GM12878 (cell line): Measurements from ENCODE around the gene TRAPPC6A. TPM values are rescaled to one million over a fixed set of nuclear protein-coding genes. Genes with fewer than 3 reads are reported as not detected.

Source experiments
- ATF7 ChIP-seq: fragments of 450-650 bp; IDR thresholded peaks from 2 replicates; pipeline ENCODE4 v1.6.1; 2016; ENCODE audit warnings: low read depth, mild to moderate bottlenecking
- BACH1 ChIP-seq: fragments of 450-650 bp; IDR thresholded peaks from 2 replicates; pipeline ENCODE4 v1.6.1; 2017; ENCODE audit warnings: mild to moderate bottlenecking, borderline replicate concordance
- CEBPB ChIP-seq, 2 experiments: fragments of 150-350 bp in 1 of 2; IDR thresholded peaks; 2 replicates each; pipeline ENCODE4 v1.6.1; 2012 to 2014; ENCODE audit warnings: low read depth in 2 of 2, low read length in 2 of 2, borderline replicate concordance in 1 of 2, inconsistent platforms in 1 of 2
- ESRRA ChIP-seq: IDR thresholded peaks from 2 replicates; pipeline ENCODE4 v1.6.1; 2012; ENCODE audit warnings: mild to moderate bottlenecking, low read length, improper control_type of control experiment
- MYC ChIP-seq: IDR thresholded peaks from 2 replicates; pipeline ENCODE4 v1.6.1; 2011; ENCODE audit warnings: mild to moderate bottlenecking, low read length, moderate library complexity, inconsistent platforms; ENCODE audit not compliant: insufficient read depth, insufficient replicate concordance, insufficient read length, severe bottlenecking
- NBN ChIP-seq: fragments of 450-650 bp; IDR thresholded peaks from 2 replicates; pipeline ENCODE4 v1.6.1; 2016
- POU2F2 ChIP-seq: IDR thresholded peaks from 3 replicates; pipeline ENCODE4 v1.6.1; 2011; ENCODE audit warnings: low read depth, mild to moderate bottlenecking, low read length, borderline replicate concordance
- polyA plus RNA-seq, 11 experiments: library from polyadenylated mRNA; depleted of rRNA in 4 of 11; unstranded in 6 of 11; stranded (reverse) in 5 of 11; fragments of >200 nt; fragmentation: Nextera tagmentation in 4 of 11; fragmentation: Illumina TruSeq in 1 of 11; extraction: Ambion mirVana in 4 of 11; extraction: Trizol in 1 of 11; gene quantifications; 1 replicate in 1 of 11; 2 replicates in 10 of 11; pipeline versions ENCODE4 v1.2.1 to v1.2.3, GENCODE V29; 2011 to 2016; ENCODE audit warnings: inconsistent platforms in 2 of 11, missing spikeins in 2 of 11, low read depth in 1 of 11
- total RNA-seq, 4 experiments: library from RNA; depleted of rRNA in 3 of 4; stranded (reverse); fragments of >200 nt in 3 of 4; fragmentation: Illumina TruSeq in 1 of 4; extraction: Trizol in 1 of 4; gene quantifications; 2 replicates each; pipeline versions ENCODE4 v1.2.1 to v1.2.3, GENCODE V29; 2013 to 2021
- TF ChIP-seq, protein P1 (sequence below): fragments of 450-650 bp; IDR thresholded peaks from 2 replicates; pipeline ENCODE4 v1.6.1; 2016; ENCODE audit warnings: mild to moderate bottlenecking
- TF ChIP-seq, protein P2 (sequence below), 3 experiments: IDR thresholded peaks in 2 of 3; conservative IDR thresholded peaks in 1 of 3; 2 replicates each; pipeline ENCODE4 v1.5.1; 2011; ENCODE audit warnings: low read depth in 3 of 3, low read length in 3 of 3, mild to moderate bottlenecking in 3 of 3, control low read depth in 2 of 3, moderate library complexity in 2 of 3, inconsistent platforms in 1 of 3, mixed read lengths in 1 of 3; ENCODE audit not compliant: control insufficient read depth in 2 of 3, insufficient read depth in 1 of 3; ENCODE audit errors: extremely low read depth in 1 of 3
- TF ChIP-seq, protein P3 (sequence below): fragments of 450-650 bp; IDR thresholded peaks from 2 replicates; pipeline ENCODE4 v1.6.1; 2017; ENCODE audit warnings: mild to moderate bottlenecking, moderate library complexity
- TF ChIP-seq, protein P4 (sequence below): IDR thresholded peaks from 2 replicates; pipeline ENCODE4 v1.6.1; 2012; ENCODE audit warnings: low read depth, low read length, improper control_type of control experiment
- TF ChIP-seq, protein P5 (sequence below): fragments of 150-350 bp; IDR thresholded peaks from 2 replicates; pipeline ENCODE4 v1.6.1; 2014; ENCODE audit warnings: mild to moderate bottlenecking, low read depth, low read length
- TF ChIP-seq, protein P6 (sequence below): fragments of 150-350 bp; IDR thresholded peaks from 2 replicates; pipeline ENCODE4 v1.6.1; 2016; ENCODE audit warnings: low read depth, low read length

Gene TRAPPC6A
- total and polyA plus RNA-seq, 10 of the 15 experiments (the other 5 are each of a cell fraction or from before 2014, with no cell fraction given): 1.8 to 83.9 (median 35.8) TPM

DNA sequence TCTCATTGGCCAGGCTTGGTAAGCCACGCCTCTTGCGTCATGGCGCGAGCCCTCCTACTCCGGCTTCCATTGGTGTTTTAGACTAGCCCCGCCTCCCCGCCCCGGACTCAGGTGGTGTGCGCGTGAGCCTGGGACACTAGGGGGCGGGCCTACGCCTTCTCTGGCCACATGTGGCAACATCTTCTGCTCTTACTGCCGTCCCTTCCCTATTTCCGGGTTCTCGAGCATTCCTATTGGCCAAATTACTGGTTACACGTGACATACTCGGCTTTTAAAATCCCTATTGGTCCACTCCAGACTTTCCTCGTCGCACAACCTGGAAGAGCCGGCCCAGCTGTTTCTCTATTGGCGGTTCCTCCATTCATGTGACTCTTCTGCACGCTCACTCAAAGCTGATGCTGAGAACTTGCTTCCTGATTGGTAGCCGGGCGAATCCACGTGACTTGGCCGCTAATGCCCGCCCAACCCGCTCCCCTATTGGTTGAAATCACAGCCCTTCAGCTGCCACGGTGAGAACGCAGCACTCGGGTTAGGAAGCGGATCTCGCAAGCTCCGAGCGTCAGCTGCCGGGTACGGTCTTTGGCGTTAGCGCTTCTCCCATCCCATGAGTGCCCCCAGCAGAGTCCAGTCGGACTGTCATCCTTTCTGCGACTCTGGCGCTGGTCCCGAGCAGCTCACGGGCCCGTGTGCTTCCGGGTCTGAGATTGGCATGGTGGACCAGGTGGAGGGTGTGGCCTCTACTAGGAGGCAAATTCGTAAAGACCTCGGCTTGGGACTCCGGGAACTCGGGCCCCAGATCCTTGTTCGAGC is 430 bp upstream of the TRAPPC6A start, which contains the start of gene BLOC1S3 (continued):
- TF ChIP-seq, protein P1, sequence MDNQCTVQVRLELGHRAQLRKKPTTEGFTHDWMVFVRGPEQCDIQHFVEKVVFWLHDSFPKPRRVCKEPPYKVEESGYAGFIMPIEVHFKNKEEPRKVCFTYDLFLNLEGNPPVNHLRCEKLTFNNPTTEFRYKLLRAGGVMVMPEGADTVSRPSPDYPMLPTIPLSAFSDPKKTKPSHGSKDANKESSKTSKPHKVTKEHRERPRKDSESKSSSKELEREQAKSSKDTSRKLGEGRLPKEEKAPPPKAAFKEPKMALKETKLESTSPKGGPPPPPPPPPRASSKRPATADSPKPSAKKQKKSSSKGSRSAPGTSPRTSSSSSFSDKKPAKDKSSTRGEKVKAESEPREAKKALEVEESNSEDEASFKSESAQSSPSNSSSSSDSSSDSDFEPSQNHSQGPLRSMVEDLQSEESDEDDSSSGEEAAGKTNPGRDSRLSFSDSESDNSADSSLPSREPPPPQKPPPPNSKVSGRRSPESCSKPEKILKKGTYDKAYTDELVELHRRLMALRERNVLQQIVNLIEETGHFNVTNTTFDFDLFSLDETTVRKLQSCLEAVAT: 0 out of 2 replicates have a peak, but pooled peaks have one; percentile 27
- TF ChIP-seq, protein P2, sequence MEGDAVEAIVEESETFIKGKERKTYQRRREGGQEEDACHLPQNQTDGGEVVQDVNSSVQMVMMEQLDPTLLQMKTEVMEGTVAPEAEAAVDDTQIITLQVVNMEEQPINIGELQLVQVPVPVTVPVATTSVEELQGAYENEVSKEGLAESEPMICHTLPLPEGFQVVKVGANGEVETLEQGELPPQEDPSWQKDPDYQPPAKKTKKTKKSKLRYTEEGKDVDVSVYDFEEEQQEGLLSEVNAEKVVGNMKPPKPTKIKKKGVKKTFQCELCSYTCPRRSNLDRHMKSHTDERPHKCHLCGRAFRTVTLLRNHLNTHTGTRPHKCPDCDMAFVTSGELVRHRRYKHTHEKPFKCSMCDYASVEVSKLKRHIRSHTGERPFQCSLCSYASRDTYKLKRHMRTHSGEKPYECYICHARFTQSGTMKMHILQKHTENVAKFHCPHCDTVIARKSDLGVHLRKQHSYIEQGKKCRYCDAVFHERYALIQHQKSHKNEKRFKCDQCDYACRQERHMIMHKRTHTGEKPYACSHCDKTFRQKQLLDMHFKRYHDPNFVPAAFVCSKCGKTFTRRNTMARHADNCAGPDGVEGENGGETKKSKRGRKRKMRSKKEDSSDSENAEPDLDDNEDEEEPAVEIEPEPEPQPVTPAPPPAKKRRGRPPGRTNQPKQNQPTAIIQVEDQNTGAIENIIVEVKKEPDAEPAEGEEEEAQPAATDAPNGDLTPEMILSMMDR (IDR thresholded peaks at IDR 0.05 in 2 of 3, conservative IDR thresholded peaks at IDR 0.05 in 1 of 3; ENCODE audit: control insufficient read depth in 2 of 3, extremely low read depth in 1 of 3, insufficient read depth in 1 of 3, low read depth in 3 of 3, low read length in 3 of 3): peak; percentile 19 to 48 (median 37); a peak in 4 of 6 replicates
- TF ChIP-seq NBN (peak; percentile 52; the same call in 1 of the 2 replicates), BACH1 (no peak), CEBPB (IDR thresholded peaks at IDR 0.05; ENCODE audit: borderline replicate concordance in 1 of 2, low read depth in 2 of 2, low read length in 2 of 2) (peak in 1 of 2 experiments; percentile 90; a peak in 2 of 4 replicates), ESRRA (no peak), ATF7 (peak; percentile 72; the same call in 1 of the 2 replicates), POU2F2 (peak; percentile 79; the same call in 1 of the 3 replicates), MYC (peak; percentile 77)
- TF ChIP-seq, protein P3, sequence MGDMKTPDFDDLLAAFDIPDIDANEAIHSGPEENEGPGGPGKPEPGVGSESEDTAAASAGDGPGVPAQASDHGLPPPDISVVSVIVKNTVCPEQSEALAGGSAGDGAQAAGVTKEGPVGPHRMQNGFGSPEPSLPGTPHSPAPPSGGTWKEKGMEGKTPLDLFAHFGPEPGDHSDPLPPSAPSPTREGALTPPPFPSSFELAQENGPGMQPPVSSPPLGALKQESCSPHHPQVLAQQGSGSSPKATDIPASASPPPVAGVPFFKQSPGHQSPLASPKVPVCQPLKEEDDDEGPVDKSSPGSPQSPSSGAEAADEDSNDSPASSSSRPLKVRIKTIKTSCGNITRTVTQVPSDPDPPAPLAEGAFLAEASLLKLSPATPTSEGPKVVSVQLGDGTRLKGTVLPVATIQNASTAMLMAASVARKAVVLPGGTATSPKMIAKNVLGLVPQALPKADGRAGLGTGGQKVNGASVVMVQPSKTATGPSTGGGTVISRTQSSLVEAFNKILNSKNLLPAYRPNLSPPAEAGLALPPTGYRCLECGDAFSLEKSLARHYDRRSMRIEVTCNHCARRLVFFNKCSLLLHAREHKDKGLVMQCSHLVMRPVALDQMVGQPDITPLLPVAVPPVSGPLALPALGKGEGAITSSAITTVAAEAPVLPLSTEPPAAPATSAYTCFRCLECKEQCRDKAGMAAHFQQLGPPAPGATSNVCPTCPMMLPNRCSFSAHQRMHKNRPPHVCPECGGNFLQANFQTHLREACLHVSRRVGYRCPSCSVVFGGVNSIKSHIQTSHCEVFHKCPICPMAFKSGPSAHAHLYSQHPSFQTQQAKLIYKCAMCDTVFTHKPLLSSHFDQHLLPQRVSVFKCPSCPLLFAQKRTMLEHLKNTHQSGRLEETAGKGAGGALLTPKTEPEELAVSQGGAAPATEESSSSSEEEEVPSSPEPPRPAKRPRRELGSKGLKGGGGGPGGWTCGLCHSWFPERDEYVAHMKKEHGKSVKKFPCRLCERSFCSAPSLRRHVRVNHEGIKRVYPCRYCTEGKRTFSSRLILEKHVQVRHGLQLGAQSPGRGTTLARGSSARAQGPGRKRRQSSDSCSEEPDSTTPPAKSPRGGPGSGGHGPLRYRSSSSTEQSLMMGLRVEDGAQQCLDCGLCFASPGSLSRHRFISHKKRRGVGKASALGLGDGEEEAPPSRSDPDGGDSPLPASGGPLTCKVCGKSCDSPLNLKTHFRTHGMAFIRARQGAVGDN: no peak
- TF ChIP-seq, protein P4, sequence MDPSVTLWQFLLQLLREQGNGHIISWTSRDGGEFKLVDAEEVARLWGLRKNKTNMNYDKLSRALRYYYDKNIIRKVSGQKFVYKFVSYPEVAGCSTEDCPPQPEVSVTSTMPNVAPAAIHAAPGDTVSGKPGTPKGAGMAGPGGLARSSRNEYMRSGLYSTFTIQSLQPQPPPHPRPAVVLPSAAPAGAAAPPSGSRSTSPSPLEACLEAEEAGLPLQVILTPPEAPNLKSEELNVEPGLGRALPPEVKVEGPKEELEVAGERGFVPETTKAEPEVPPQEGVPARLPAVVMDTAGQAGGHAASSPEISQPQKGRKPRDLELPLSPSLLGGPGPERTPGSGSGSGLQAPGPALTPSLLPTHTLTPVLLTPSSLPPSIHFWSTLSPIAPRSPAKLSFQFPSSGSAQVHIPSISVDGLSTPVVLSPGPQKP: 0 out of 2 replicates have a peak, but pooled peaks have one; percentile 68
- TF ChIP-seq, protein P5, sequence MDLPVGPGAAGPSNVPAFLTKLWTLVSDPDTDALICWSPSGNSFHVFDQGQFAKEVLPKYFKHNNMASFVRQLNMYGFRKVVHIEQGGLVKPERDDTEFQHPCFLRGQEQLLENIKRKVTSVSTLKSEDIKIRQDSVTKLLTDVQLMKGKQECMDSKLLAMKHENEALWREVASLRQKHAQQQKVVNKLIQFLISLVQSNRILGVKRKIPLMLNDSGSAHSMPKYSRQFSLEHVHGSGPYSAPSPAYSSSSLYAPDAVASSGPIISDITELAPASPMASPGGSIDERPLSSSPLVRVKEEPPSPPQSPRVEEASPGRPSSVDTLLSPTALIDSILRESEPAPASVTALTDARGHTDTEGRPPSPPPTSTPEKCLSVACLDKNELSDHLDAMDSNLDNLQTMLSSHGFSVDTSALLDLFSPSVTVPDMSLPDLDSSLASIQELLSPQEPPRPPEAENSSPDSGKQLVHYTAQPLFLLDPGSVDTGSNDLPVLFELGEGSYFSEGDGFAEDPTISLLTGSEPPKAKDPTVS: no peak
- TF ChIP-seq, protein P6, sequence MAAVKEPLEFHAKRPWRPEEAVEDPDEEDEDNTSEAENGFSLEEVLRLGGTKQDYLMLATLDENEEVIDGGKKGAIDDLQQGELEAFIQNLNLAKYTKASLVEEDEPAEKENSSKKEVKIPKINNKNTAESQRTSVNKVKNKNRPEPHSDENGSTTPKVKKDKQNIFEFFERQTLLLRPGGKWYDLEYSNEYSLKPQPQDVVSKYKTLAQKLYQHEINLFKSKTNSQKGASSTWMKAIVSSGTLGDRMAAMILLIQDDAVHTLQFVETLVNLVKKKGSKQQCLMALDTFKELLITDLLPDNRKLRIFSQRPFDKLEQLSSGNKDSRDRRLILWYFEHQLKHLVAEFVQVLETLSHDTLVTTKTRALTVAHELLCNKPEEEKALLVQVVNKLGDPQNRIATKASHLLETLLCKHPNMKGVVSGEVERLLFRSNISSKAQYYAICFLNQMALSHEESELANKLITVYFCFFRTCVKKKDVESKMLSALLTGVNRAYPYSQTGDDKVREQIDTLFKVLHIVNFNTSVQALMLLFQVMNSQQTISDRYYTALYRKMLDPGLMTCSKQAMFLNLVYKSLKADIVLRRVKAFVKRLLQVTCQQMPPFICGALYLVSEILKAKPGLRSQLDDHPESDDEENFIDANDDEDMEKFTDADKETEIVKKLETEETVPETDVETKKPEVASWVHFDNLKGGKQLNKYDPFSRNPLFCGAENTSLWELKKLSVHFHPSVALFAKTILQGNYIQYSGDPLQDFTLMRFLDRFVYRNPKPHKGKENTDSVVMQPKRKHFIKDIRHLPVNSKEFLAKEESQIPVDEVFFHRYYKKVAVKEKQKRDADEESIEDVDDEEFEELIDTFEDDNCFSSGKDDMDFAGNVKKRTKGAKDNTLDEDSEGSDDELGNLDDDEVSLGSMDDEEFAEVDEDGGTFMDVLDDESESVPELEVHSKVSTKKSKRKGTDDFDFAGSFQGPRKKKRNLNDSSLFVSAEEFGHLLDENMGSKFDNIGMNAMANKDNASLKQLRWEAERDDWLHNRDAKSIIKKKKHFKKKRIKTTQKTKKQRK: peak; percentile 69
